HUES6 (cell line): ENCODE data around the gene TAGLN.

ENCODE experiments used
- H3K27ac ChIP-seq: 2 replicates; pipeline ENCODE4 v1.7.0; 2013; ENCODE audit warnings: low read depth, mild to moderate bottlenecking, low read length, inconsistent platforms
- H3K27me3 ChIP-seq: 2 replicates; pipeline ENCODE4 v1.6.1; 2013; ENCODE audit warnings: low read length; ENCODE audit not compliant: control insufficient read depth, insufficient read depth
- H3K36me3 ChIP-seq: 2 replicates; pipeline ENCODE4 v1.6.1; 2013; ENCODE audit warnings: low read length; ENCODE audit not compliant: control insufficient read depth, insufficient read depth
- H3K4me1 ChIP-seq: 2 replicates; pipeline ENCODE4 v1.6.1; 2013; ENCODE audit warnings: low read length; ENCODE audit not compliant: control insufficient read depth, insufficient read depth
- H3K4me3 ChIP-seq: 2 replicates; pipeline ENCODE4 v1.5.1; 2013; ENCODE audit warnings: low read depth, low read length
- H3K9ac ChIP-seq: one replicate; pipeline ENCODE4 v1.6.1; 2013; ENCODE audit warnings: mild to moderate bottlenecking, low read length
- H3K9me3 ChIP-seq: 2 replicates; pipeline ENCODE4 v1.6.1; 2013; ENCODE audit warnings: low read depth, low read length; ENCODE audit not compliant: control insufficient read depth, insufficient read depth

The TAGLN gene

DNA sequence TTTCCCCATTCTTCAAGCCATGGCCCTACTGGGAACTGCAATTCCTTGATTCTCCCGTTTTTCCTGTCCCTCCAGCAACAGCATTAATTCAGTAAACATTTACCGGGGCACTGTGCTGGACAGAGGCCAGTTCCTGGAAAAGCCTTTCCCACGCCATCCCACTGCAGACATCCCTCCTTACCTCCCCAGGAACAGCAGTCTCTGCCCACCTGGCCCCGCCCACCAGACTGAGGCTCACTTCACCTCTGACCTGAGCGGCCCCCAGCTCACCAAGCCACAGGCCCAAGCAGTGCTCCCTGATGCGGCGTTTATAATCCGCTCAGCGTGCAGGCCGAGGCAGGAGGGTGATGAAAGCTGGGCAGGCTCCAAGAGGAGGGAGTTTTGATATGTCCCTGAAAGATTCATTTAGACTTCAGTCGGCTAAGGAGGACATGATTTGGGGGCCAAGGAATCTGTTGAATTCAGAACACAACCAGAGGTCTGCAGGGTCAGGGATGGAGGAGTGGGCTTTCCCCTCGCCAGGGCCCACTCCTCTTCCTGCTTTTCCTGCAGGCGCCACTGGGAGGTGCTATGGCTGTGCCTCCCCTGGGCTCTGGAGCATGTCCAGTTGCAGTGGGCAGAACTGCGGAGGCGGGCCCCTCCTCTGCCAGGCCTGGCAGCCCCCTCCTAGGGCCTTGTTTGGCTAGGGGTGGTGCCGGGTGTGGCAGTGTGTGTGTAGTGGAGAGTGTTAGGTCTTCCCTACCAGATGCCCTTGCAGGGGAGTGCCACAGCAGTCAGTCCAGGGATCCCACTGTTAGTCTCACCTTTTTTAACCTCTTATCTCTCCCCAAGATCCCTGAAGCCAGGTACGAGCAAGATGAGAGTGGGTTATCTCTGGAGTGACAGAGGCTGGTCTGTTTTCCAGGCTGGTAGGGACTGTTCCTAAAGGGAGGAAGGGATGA, 1.4 kb upstream of the TAGLN start:
- Histone ChIP-seq H3K4me1 (peaks cover 38% of the 10 kb centered on the region), H3K9me3 (no peaks in the 10 kb centered on the region), H3K27ac (peak overlapping the region; percentile 97; the same call in 1 of the 2 replicates), H3K9ac (peak overlapping the region; percentile 100), H3K36me3 (peaks cover 40% of the 10 kb centered on the region), H3K27me3 (no peaks in the 10 kb centered on the region), H3K4me3 (peak overlapping the region; percentile 80)

DNA sequence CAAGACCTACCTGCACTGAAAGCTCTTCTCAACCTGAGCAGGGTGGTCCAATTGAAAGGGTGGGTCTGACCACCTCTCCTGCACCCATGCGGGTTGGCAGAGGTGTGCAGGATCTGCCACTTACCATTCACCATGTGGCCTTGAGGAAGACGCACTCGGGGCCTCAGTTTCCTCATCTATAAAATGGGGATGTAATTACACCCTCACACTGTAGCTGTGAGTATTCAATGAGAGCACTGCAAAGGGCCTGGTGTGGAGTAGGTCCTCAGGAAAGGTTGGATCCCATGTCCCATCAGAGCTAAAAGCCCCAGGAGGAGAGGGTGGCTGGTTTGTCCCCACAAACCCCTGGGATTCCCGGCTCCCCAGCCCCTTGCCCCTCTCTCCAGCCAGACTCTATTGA, 557 bp upstream of the TAGLN start:
- no peaks in the 10 kb centered on the region for H3K27me3 ChIP-seq
- peak overlapping the region; percentile 97 for H3K27ac ChIP-seq
- peaks cover 38% of the 10 kb centered on the region for H3K4me1 ChIP-seq
- peak overlapping the region; percentile 100 for H3K9ac ChIP-seq
- H3K36me3 ChIP-seq: peaks cover 41% of the 10 kb centered on the region
- H3K4me3 ChIP-seq: peak overlapping the region; percentile 80
- H3K9me3 ChIP-seq: no peaks in the 10 kb centered on the region

DNA sequence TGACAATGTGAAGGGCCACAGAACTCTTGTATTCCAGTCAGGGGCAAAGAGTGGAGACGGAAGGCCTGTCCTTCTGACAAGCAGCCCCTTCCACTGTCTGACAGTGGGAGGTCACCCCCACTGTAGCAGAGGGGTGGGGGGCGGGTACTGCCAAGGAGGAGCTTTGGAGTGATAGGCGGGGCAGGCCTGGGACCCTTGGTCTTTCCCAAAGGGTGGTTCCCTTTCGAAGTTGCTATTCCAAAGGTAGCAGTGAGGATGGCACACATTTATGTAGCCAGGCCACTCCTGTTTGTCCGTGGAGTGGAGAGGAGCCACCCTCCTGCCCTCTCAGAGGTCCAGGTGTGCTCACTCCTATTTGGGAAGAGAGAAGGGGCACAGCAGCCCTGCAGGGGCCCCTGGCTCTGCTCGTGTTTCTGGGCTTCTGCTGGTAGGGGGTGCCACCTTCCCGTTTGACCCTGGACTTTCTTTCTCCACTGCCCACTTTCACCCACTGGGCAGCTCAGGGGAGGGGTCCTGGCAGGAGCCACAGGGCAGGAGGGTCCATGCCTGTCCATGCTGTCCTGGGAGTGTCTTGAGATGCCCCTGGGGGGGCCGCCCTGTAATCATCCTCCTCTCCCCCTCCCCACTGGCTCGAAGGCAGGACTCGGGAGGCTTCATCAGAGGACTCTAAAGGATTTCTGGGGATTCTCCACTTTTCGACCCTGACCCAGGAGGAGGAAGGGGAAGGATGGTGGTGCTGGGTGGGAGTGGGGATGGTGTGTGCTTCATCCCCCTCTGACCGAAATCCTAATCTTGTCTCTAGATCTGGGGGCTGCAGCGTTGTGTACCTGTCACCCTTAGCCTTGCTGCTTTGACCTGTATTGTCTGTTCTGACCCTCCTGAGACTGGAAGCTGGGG, 994 bp downstream of the TAGLN start:
- Histone ChIP-seq H3K4me1 (peaks cover 38% of the 10 kb centered on the region), H3K4me3 (peak overlapping the region; percentile 80), H3K9ac (peak overlapping the region; percentile 100), H3K27me3 (no peaks in the 10 kb centered on the region), H3K9me3 (no peaks in the 10 kb centered on the region), H3K36me3 (peaks cover 51% of the 10 kb centered on the region), H3K27ac (peak overlapping the region; percentile 97)

DNA sequence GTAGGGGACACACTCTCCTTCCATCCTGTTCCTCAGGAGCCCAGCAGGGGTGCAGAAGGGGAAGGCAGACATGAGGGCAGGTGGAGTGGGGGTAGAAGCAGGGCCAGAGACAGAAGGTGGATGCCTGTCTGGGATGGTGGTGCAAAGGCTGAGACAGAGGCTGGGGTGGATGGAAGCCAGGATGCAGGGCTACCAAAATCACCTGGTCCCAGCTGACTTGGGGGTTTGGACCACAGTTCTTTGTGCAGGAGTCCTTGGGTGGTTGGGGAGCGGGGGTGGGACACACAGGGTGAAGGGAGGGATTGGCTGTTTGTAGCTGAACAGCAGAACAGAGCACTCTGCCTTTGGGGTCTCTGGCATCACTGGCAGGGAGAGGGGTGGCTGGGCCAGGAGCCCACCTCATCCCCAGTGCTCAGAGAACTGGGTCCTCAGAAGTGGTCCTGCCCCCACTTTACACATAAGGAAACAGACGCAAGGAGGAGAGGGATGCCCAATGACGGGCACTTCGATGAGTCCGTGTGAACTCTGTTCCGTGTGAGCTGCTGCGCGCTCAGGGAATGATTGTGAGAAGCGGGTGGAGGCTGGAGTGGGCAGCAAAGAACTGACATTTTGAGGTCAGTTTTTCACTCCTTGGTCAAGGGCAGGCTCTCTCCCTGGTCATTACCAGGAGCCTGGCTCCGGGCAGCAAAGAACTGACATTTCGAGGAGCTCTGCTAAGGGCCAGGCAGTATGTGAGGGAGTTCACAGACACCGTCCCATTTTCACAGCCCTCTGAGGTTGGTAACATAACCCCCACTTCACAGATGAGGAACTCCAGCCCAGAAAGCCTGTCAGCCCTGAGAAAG, 1.9 kb downstream of the TAGLN start:
- peaks cover 51% of the 10 kb centered on the region for H3K36me3 ChIP-seq
- no peaks in the 10 kb centered on the region for H3K27me3 ChIP-seq
- peak overlapping the region; percentile 97; the same call in 1 of the 2 replicates for H3K27ac ChIP-seq
- peak overlapping the region; percentile 80 for H3K4me3 ChIP-seq
- H3K9ac ChIP-seq: peak overlapping the region; percentile 100
- peaks cover 38% of the 10 kb centered on the region for H3K4me1 ChIP-seq
- H3K9me3 ChIP-seq: no peaks in the 10 kb centered on the region

DNA sequence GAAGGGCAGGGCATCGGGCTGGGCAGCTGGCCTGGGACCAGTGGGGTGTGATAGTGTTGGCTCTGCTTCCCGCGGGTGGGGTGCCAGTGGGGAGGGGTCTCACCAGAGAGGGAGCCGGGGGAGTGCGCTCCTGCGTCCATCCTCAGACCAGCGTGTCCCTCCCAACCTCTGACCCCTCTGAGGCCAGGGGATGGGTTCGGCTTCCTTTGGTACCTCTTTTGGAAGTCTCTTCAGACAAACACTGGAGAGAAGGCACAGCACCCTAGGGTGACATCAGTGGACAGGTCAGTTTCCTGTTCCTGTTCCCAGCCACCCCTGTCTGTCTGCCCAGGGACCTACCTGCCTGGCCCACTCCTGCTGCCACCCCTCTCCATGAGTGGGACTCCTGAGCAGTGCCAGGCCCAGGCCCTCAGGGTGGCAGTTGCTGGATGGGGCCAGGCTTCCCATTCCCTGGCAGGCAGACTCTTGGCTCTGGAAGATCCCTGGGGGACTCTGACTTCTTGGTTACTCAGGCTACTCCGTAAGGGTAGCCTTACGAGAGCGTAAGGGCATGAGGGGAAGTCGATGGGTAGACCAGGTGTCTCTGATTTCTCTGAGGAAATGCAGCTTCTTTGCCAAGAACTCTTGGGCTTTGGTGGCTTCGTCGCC, 2.6 kb downstream of the TAGLN start:
- Histone ChIP-seq H3K27me3 (no peaks in the 10 kb centered on the region), H3K36me3 (peaks cover 52% of the 10 kb centered on the region), H3K4me1 (peaks cover 38% of the 10 kb centered on the region), H3K9ac (peak overlapping the region; percentile 100), H3K4me3 (peak overlapping the region; percentile 80; the same call in 1 of the 2 replicates), H3K27ac (0 out of 2 replicates have a peak overlapping the region, but pooled peaks have one; percentile 0), H3K9me3 (no peaks in the 10 kb centered on the region)

DNA sequence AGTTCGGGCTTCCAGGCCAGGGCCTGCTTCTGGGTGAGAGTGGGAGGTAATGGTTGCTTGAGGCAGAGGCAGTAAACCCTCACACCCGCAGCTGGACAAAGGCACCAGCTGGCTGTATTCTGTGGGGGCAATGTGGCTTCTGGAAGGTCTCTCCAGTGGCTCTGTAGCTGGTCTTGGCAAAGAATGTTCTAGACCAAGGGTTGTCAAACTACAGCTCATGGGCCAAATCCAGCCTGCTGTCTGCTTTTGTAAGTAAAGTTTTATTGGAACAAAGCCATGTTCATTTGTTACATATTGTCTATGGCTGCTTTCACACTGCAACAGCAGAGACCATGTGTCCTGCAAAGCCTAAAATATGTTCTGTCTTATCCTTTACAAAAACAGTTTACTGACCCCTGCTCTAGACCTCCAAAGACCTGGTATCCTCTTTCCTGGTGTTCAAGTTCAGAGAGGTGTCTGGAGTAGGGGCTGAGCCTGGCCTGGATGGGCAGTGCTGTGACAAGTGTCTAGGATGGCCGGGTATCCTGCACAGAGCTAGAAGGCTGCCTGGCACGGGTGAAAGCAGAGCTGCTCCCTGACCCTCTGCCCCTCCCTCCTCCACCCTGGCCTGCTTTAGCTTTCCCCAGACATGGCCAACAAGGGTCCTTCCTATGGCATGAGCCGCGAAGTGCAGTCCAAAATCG, 3.4 kb downstream of the TAGLN start:
- Histone ChIP-seq H3K36me3 (peaks cover 52% of the 10 kb centered on the region), H3K4me1 (peaks cover 38% of the 10 kb centered on the region), H3K9ac (peak overlapping the region; percentile 35), H3K27me3 (no peaks in the 10 kb centered on the region), H3K9me3 (no peaks in the 10 kb centered on the region), H3K27ac (no peak overlapping the region), H3K4me3 (peak overlapping the region; percentile 80; the same call in 1 of the 2 replicates)

DNA sequence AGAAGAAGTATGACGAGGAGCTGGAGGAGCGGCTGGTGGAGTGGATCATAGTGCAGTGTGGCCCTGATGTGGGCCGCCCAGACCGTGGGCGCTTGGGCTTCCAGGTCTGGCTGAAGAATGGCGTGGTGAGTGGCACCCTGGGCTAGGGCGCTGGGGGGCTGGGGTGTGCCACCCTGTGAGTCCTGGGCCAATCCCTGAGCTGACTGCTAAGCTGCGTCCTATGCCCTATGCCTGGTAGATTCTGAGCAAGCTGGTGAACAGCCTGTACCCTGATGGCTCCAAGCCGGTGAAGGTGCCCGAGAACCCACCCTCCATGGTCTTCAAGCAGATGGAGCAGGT, 3.9 kb downstream of the TAGLN start:
- H3K27me3 ChIP-seq: no peaks in the 10 kb centered on the region
- H3K4me3 ChIP-seq: no peak overlapping the region
- H3K9me3 ChIP-seq: no peaks in the 10 kb centered on the region
- H3K36me3 ChIP-seq: peaks cover 52% of the 10 kb centered on the region
- H3K4me1 ChIP-seq: peaks cover 37% of the 10 kb centered on the region
- no peak overlapping the region for H3K27ac ChIP-seq
- H3K9ac ChIP-seq: no peak overlapping the region

DNA sequence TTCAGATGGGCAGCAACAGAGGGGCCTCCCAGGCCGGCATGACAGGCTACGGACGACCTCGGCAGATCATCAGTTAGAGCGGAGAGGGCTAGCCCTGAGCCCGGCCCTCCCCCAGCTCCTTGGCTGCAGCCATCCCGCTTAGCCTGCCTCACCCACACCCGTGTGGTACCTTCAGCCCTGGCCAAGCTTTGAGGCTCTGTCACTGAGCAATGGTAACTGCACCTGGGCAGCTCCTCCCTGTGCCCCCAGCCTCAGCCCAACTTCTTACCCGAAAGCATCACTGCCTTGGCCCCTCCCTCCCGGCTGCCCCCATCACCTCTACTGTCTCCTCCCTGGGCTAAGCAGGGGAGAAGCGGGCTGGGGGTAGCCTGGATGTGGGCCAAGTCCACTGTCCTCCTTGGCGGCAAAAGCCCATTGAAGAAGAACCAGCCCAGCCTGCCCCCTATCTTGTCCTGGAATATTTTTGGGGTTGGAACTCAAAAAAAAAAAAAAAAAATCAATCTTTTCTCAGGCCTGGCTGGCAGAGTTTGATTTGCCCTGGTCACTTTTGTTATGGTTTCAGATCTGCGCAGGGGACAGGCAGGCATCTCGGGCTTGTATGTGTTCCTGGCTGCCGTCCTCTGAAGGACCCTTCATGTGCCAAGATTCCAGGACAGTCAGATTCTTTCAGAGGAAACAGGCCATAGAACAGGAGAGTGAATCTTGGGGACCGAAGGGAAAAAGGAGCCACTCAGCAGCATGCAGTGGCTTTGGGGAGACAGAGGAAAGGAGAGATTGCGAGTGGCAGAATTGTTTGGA, 5.3 kb downstream of the TAGLN start:
- Histone ChIP-seq H3K9me3 (no peaks in the 10 kb centered on the region), H3K36me3 (peaks cover 52% of the 10 kb centered on the region), H3K9ac (no peak overlapping the region), H3K27me3 (no peaks in the 10 kb centered on the region), H3K4me3 (no peak overlapping the region), H3K4me1 (peaks cover 27% of the 10 kb centered on the region), H3K27ac (no peak overlapping the region)

DNA sequence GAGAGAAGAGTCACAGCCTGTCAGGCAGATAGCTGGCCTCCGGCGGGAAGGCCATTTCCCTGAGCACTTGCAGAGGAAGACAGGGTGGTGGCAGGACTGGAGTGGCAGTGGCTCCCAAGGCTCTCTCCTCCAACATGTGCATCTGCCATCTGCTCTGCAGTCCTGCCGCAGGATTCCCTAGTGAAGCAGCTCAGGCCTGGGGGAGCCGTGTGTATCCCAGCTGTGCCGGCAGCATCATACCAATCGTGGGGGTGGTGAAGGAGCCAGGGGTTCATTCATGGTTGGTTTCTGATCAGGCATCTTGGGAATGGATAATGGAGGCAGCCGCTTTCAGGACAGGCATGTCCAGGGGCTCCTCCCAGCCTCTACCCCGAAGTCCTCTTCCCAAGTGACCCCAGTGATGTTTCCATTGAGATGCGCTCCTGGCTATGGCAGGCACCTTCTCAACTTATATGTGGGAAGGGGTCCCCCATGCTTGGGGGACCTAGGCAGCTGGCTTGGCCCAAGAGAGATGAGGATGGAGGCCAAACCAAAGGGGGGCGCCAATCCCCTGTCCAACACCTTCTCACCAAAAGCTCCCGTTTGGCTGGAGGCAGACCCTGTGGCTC, 6.1 kb downstream of the TAGLN start:
- H3K9ac ChIP-seq: no peak overlapping the region
- no peaks in the 10 kb centered on the region for H3K9me3 ChIP-seq
- no peaks in the 10 kb centered on the region for H3K27me3 ChIP-seq
- H3K4me1 ChIP-seq: peaks cover 18% of the 10 kb centered on the region
- H3K4me3 ChIP-seq: no peak overlapping the region
- H3K27ac ChIP-seq: no peak overlapping the region
- peaks cover 52% of the 10 kb centered on the region for H3K36me3 ChIP-seq
